GM12878 (cell line): ENCODE measurements around the gene PLD3. TPM values are rescaled to one million over a fixed set of nuclear protein-coding genes. Genes with fewer than 3 reads are reported as not detected.

ENCODE experiments used
- BHLHE40 ChIP-seq, 2 experiments: fragments of 450-650 bp in 1 of 2; IDR thresholded peaks; 2 replicates each; pipeline ENCODE4 v1.6.1; 2011 to 2017; ENCODE audit warnings: low read depth in 2 of 2, borderline replicate concordance in 1 of 2, improper control_type of control experiment in 1 of 2, low read length in 1 of 2, mild to moderate bottlenecking in 1 of 2
- CBFB ChIP-seq: IDR thresholded peaks from 2 replicates; pipeline ENCODE4 v1.6.1; 2016; ENCODE audit warnings: antibody characterized with exemption, low read depth
- CUX1 ChIP-seq: IDR thresholded peaks from 2 replicates; pipeline ENCODE4 v1.6.1; 2012; ENCODE audit warnings: improper control_type of control experiment, low read depth, low read length; ENCODE audit not compliant: insufficient replicate concordance
- DPF2 ChIP-seq: fragments of 450-650 bp; IDR thresholded peaks from 2 replicates; pipeline ENCODE4 v1.6.1; 2017; ENCODE audit warnings: mild to moderate bottlenecking
- ESRRA ChIP-seq: IDR thresholded peaks from 2 replicates; pipeline ENCODE4 v1.6.1; 2012; ENCODE audit warnings: mild to moderate bottlenecking, low read length, improper control_type of control experiment
- IRF3 ChIP-seq: fragments of 450-650 bp; IDR thresholded peaks from 2 replicates; pipeline ENCODE4 v1.6.1; 2014; ENCODE audit warnings: mild to moderate bottlenecking
- MEF2B ChIP-seq: fragments of 450-650 bp; IDR thresholded peaks from 2 replicates; pipeline ENCODE4 v1.6.1; 2018; ENCODE audit warnings: mild to moderate bottlenecking, moderate library complexity; ENCODE audit not compliant: partially characterized antibody, poor library complexity, severe bottlenecking
- MLLT1 ChIP-seq: fragments of 450-650 bp; IDR thresholded peaks from 2 replicates; pipeline ENCODE4 v1.6.1; 2016; ENCODE audit warnings: mild to moderate bottlenecking
- NR2C1 ChIP-seq: fragments of 450-650 bp; IDR thresholded peaks from 2 replicates; pipeline ENCODE4 v1.6.1; 2017; ENCODE audit warnings: antibody characterized with exemption, mild to moderate bottlenecking, moderate library complexity
- PAX5 ChIP-seq: IDR thresholded peaks from 2 replicates; pipeline ENCODE4 v1.6.1; 2011; ENCODE audit warnings: low read depth, low read length, borderline replicate concordance
- PKNOX1 ChIP-seq: fragments of 450-650 bp; IDR thresholded peaks from 2 replicates; pipeline ENCODE4 v1.6.1; 2016; ENCODE audit warnings: mild to moderate bottlenecking
- POU2F2 ChIP-seq: IDR thresholded peaks from 3 replicates; pipeline ENCODE4 v1.6.1; 2011; ENCODE audit warnings: low read depth, mild to moderate bottlenecking, low read length, borderline replicate concordance
- RAD21 ChIP-seq: IDR thresholded peaks from 2 replicates; pipeline ENCODE4 v1.6.1; 2011; ENCODE audit warnings: mild to moderate bottlenecking, low read depth, low read length, moderate library complexity; ENCODE audit not compliant: insufficient read depth
- RCOR1 ChIP-seq: conservative IDR thresholded peaks from 2 replicates; pipeline ENCODE4 v1.6.1; 2012; ENCODE audit warnings: low read depth, low read length, improper control_type of control experiment
- RELB ChIP-seq: fragments of 450-650 bp; IDR thresholded peaks from 2 replicates; pipeline ENCODE4 v1.6.1; 2017; ENCODE audit warnings: low read depth, mild to moderate bottlenecking, moderate library complexity
- RUNX3 ChIP-seq: IDR thresholded peaks from 2 replicates; pipeline ENCODE4 v1.6.1; 2012; ENCODE audit warnings: low read length, inconsistent platforms
- SIN3A ChIP-seq: IDR thresholded peaks from 2 replicates; pipeline ENCODE4 v1.6.1; 2012; ENCODE audit warnings: low read depth, low read length, improper control_type of control experiment
- SMARCA5 ChIP-seq: fragments of 450-650 bp; IDR thresholded peaks from 2 replicates; pipeline ENCODE4 v1.6.1; 2017; ENCODE audit warnings: mild to moderate bottlenecking
- TCF3 ChIP-seq: IDR thresholded peaks from 2 replicates; pipeline ENCODE4 v1.6.1; 2012; ENCODE audit warnings: low read depth, mild to moderate bottlenecking, low read length, borderline replicate concordance; ENCODE audit not compliant: insufficient read depth
- polyA plus RNA-seq, 11 experiments: library from polyadenylated mRNA; depleted of rRNA in 4 of 11; unstranded in 6 of 11; stranded (reverse) in 5 of 11; fragments of >200 nt; fragmentation: Nextera tagmentation in 4 of 11; fragmentation: Illumina TruSeq in 1 of 11; extraction: Ambion mirVana in 4 of 11; extraction: Trizol in 1 of 11; gene quantifications; 1 replicate in 1 of 11; 2 replicates in 10 of 11; pipeline versions ENCODE4 v1.2.1 to v1.2.3, GENCODE V29; 2011 to 2016; ENCODE audit warnings: inconsistent platforms in 2 of 11, missing spikeins in 2 of 11, low read depth in 1 of 11
- total RNA-seq, 4 experiments: library from RNA; depleted of rRNA in 3 of 4; stranded (reverse); fragments of >200 nt in 3 of 4; fragmentation: Illumina TruSeq in 1 of 4; extraction: Trizol in 1 of 4; gene quantifications; 2 replicates each; pipeline versions ENCODE4 v1.2.1 to v1.2.3, GENCODE V29; 2013 to 2021

The PLD3 gene
- total and polyA plus RNA-seq, 10 of the 15 experiments (the other 5 are each of a cell fraction or from before 2014, with no cell fraction given): 1.3 to 134 (median 72.7) TPM

- peak; percentile 64; the same call in 1 of the 2 replicates for TF ChIP-seq RCOR1
- TF ChIP-seq SIN3A: no peak
- TF ChIP-seq SMARCA5: peak; percentile 98
- peak; percentile 97 for TF ChIP-seq RUNX3
- peak; percentile 89 for TF ChIP-seq MEF2B
- no peak for TF ChIP-seq IRF3
- TF ChIP-seq PKNOX1: peak; percentile 36; the same call in 1 of the 2 replicates
- peak; percentile 77 for TF ChIP-seq CBFB
- 0 out of 2 replicates have a peak, but pooled peaks have one; percentile 9 for TF ChIP-seq RAD21
- TF ChIP-seq NR2C1: no peak
- TF ChIP-seq BHLHE40 (IDR thresholded peaks at IDR 0.05; ENCODE audit: borderline replicate concordance in 1 of 2, low read depth in 2 of 2, low read length in 1 of 2): peak; percentile 62 to 64; a peak in 2 of 4 replicates
- peak; percentile 57; the same call in 1 of the 2 replicates for TF ChIP-seq MLLT1
- peak; percentile 69; the same call in 1 of the 2 replicates for TF ChIP-seq DPF2
- peak; percentile 41; the same call in 1 of the 2 replicates for TF ChIP-seq TCF3
- TF ChIP-seq ESRRA: peak; percentile 60; the same call in 1 of the 2 replicates
- peak; percentile 65; the same call in 1 of the 2 replicates for TF ChIP-seq RELB
- TF ChIP-seq PAX5: peak; percentile 34; the same call in 1 of the 2 replicates
- peak; percentile 17 for TF ChIP-seq CUX1
- 0 out of 3 replicates have a peak, but pooled peaks have one; percentile 21 for TF ChIP-seq POU2F2
Observed at GRCh38 chr19:40355975-40356680, 7.6 kb downstream of the PLD3 start (continued).
